Panc1 (cell line): ENCODE results near the gene POLE.

ENCODE experiments used
- TF ChIP-seq, protein P1 (sequence below): fragments of 450-650 bp; IDR thresholded peaks from 2 replicates; pipeline ENCODE4 v1.5.1; 2017; ENCODE audit warnings: mild to moderate bottlenecking
- TF ChIP-seq, protein P2 (sequence below), 2 experiments: IDR thresholded peaks; 2 replicates each; pipeline ENCODE4 v1.6.1; 2011 to 2012; ENCODE audit warnings: low read depth in 2 of 2, control low read depth in 1 of 2, low read length in 1 of 2, mild to moderate bottlenecking in 1 of 2, moderate library complexity in 1 of 2; ENCODE audit not compliant: insufficient read depth in 1 of 2

- TF ChIP-seq, protein P1, sequence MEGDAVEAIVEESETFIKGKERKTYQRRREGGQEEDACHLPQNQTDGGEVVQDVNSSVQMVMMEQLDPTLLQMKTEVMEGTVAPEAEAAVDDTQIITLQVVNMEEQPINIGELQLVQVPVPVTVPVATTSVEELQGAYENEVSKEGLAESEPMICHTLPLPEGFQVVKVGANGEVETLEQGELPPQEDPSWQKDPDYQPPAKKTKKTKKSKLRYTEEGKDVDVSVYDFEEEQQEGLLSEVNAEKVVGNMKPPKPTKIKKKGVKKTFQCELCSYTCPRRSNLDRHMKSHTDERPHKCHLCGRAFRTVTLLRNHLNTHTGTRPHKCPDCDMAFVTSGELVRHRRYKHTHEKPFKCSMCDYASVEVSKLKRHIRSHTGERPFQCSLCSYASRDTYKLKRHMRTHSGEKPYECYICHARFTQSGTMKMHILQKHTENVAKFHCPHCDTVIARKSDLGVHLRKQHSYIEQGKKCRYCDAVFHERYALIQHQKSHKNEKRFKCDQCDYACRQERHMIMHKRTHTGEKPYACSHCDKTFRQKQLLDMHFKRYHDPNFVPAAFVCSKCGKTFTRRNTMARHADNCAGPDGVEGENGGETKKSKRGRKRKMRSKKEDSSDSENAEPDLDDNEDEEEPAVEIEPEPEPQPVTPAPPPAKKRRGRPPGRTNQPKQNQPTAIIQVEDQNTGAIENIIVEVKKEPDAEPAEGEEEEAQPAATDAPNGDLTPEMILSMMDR = no peak
- TF ChIP-seq, protein P2, sequence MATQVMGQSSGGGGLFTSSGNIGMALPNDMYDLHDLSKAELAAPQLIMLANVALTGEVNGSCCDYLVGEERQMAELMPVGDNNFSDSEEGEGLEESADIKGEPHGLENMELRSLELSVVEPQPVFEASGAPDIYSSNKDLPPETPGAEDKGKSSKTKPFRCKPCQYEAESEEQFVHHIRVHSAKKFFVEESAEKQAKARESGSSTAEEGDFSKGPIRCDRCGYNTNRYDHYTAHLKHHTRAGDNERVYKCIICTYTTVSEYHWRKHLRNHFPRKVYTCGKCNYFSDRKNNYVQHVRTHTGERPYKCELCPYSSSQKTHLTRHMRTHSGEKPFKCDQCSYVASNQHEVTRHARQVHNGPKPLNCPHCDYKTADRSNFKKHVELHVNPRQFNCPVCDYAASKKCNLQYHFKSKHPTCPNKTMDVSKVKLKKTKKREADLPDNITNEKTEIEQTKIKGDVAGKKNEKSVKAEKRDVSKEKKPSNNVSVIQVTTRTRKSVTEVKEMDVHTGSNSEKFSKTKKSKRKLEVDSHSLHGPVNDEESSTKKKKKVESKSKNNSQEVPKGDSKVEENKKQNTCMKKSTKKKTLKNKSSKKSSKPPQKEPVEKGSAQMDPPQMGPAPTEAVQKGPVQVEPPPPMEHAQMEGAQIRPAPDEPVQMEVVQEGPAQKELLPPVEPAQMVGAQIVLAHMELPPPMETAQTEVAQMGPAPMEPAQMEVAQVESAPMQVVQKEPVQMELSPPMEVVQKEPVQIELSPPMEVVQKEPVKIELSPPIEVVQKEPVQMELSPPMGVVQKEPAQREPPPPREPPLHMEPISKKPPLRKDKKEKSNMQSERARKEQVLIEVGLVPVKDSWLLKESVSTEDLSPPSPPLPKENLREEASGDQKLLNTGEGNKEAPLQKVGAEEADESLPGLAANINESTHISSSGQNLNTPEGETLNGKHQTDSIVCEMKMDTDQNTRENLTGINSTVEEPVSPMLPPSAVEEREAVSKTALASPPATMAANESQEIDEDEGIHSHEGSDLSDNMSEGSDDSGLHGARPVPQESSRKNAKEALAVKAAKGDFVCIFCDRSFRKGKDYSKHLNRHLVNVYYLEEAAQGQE (IDR thresholded peaks at IDR 0.05; ENCODE audit: insufficient read depth in 1 of 2, low read depth in 2 of 2, low read length in 1 of 2) = no peak
Measured at GRCh38 chr12:132651444-132652100, 35.6 kb downstream of the POLE start.
